ENCODE data around the gene FAS.

FAS gene

DNA sequence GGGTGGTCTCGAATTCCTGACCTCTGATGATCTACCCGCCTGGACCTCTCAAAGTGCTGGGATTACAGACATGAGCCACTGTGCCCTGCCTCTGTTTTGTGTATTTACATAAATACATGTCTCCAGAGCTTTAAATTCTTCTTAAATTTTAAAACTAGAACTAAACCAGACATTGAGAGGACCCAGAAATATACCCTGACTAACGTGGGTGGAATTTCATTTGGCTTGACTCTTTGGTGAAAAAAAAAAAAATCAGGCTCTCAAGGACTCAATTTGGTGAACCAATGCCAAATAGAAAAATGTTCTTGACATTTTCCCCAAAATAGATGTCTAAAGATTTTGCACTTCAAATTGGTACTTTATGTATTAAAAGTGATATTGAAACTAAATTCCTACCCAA is 16.6 kb upstream of the FAS start:
- no peak for DNase-seq

DNA sequence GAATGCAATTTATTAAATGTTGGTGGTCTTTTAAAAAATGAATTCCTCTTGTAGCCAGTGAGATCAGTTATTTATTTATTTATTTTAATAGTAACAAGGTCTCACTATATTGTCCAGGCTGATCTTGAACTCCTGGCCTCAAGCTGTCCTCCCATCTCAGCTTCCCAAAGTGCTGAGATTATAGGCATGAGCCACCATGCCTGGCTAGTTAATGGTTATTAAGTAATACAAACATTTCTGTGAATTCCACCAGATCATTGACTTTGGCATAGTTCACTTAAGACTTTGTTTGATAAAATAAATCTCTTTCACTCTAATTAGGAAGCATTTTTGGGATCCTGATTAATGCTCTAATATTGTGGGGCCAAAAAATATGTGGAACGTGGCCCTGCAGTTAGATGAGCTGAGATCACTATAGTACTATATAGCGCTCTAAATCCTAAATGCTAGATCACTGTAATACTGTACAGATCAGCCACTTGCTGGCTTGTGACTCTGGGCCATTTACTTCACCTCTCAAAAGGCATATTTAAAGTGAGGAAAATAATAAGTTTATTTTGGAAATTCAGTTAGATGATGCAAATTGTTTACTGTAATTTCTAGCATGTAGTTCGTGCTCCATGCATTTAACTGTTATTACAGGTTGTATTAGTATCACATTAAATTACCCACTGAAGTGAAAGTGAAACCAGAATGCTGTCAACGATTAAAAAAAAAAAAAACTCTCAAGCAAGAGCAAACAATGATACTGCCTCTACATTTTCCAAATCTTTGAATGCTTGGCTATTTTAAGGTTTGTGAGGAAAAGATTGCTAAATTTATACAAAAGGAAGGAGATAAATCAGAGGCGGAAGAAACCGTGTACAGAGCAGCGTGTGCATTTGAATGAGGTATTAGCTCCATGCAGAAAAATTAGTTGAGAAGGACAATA is 15.9 kb upstream of the FAS start:
- DNase-seq: peak; percentile 52 to 55

GRCh38 chr10:88975377-88975720 is 15.2 kb upstream of the FAS start:
- no peak for DNase-seq

DNA sequence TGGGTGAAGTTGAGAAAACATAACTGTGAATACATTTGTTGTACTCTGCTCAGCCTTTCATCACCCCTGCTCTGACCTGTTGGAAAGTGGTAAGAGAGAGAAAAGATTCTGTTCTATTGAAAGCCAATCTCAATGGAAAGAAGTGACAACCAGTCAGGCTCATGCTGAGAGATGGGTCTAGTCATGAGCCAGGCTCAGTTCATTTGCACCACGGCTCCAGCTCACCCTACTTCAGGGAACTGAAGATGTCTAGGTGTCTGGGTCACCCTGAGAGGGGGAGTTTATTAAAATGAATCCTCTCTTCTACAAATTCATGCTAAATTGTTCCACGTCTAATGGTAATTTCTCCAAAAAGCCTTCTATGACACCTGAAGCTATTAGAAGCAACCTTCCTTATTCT is 12.1 kb upstream of the FAS start:
- DNase-seq: no peak

DNA sequence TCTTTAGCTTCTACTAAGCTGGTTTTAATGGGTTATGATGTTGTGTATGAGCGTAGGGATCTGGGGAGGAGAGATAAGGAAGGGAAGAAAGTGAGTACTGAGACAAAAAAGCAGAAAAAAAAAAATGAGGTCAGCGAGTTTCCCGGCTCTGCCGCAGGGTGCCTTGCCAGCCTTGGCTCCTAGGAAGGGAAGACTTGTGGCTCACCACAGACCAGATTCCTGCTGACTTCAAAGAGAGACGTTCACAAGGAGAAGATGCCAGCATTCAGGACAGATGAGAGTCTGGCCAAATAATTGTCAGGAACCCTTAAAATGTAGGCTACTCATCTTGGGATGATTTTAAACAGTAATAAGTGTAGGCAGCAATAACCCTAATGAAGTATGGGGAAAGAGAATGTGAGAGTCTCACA is 11.4 kb upstream of the FAS start:
- DNase-seq: peak in 1 of 2 experiments; percentile 7

DNA sequence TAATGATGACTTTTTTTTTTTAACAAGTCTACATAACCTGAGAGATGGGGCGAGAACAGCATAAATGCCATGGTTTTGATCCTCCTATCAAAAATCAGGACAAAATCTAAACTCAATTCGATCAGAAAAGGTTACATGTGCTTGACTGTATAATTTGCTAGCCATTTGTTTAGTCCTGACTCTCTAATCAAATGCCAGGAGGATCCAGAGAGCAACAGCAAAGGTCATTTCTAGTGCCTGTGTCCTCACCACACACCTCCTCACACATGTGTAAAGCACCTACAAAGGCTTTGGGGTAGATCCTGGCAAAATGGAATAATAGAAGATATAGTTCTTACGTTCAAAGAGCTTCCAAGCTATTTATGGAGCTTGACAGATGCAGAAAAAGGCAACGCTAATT is 11.0 kb upstream of the FAS start:
- no peak for DNase-seq

DNA sequence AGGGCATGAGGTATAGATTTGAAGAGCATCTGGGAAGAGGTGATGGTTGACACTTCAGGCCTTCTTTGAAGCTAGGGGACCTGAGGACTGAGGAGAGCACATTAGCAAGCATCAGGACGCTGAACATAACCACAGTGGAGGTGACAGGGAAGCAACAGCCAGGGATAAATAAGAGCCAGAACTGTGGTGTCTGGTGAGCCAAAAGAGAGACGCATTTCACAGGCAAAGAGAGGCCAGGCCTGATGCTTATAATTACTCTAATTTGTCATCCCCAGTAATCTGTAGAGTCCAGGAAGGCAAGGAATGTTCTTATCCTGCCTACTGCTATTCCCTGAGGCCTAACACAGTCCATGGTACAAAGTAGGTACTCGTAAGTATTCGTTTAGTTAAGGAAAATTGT is 10.4 kb upstream of the FAS start:
- DNase-seq: no peak

GRCh38 chr10:88980800-88981199 is 9.8 kb upstream of the FAS start:
- DNase-seq: no peak

GRCh38 chr10:88981435-88981834 is 9.2 kb upstream of the FAS start:
- DNase-seq: no peak

GRCh38 chr10:88982366-88982765 is 8.2 kb upstream of the FAS start:
- no peak for DNase-seq

DNA sequence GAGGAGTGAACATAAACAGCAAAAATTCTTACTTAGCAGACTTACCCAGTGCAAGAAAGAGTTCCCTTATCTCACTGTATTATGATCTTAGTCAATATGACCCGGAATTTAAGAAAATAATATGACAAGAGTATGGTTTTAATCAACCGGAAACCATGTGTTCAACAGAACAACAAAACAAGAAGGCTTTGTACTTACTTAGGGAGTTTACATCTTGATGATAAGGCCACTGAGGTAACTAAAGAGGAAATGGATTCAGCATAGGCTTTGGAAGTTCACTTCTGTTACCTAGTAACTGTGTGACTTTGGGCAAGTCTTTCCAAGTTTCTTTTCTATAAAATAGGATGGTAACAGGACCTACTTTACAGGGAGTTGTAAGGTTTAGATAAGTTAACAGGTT is 7.4 kb upstream of the FAS start:
- DNase-seq: no peak

DNA sequence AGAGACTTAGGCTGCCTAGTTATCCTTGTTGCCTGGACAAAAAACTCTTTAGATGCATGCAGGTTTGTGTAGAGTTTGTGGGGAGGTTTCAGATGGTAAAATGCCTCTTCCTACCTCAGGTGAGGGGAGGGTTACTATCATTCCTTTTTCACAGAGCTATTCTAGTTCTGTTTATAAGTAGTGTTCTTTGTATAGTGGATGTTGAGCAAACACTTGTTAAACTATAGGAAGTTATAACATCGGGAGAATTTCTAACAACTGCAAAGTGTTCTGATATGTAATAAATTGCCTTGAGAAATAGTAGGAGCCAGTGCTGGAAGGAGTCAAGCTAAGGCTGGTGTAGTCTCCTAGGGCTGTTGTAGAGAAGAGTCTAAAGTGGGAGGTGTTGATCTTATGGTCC is 6.7 kb upstream of the FAS start:
- no peak for DNase-seq

GRCh38 chr10:88984525-88984924 is 6.1 kb upstream of the FAS start:
- no peak for DNase-seq

GRCh38 chr10:88986549-88987242 is 3.9 kb upstream of the FAS start:
- DNase-seq: peak; percentile 45 to 62

DNA sequence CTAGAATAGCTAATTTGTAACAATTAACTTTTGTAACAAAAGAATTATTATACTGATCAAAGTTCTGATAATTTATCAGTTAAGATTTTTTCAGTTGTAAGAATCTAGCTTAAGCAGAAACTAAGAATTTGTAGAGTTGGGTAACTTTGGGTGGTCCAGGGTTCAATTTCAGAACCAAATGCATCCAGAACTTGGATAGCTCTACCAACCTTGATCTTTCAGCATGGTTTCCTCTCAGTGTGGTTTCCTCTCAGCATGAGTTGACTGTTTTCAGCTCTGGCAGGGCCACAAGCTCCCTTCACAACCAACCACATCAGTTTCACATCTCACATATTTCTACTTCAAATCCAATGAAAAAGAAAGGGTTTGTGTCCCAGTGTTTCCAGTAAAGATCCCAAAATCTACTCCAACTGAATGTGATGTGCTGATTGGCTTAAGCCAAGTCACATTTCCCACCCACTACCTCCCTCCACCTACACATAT is 3.3 kb upstream of the FAS start:
- DNase-seq: no peak

GRCh38 chr10:88987840-88988239 is 2.8 kb upstream of the FAS start:
- DNase-seq: no peak

GRCh38 chr10:88989423-88989822 is 1.2 kb upstream of the FAS start:
- peak in 1 of 2 experiments; percentile 28 for DNase-seq

GRCh38 chr10:88989824-88990383 is 694 bp upstream of the FAS start:
- DNase-seq: peak; percentile 86 to 87

GRCh38 chr10:88991161-88991898 is 732 bp downstream of the FAS start:
- peak; percentile 35 to 41 for DNase-seq

DNA sequence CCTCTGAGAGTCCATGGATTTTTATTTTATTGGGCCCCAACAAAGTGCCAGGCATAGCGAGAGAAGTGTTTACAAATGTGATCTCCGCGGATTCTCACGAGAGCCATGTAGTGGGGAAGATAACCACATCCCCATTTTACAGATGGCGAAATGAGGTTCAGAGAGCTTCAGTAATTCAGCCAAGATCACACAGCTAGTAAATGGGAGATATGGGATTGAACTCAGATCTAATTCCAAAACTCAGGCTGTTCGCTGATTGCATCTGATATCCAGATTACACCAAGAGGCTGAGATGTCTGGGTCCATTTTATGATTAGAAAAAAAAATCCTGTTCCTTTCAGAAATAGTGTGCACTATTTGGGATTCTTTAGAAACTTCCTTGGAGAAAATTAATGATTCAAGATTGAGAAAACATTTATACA is 1.3 kb downstream of the FAS start:
- DNase-seq: peak in 1 of 2 experiments; percentile 37

DNA sequence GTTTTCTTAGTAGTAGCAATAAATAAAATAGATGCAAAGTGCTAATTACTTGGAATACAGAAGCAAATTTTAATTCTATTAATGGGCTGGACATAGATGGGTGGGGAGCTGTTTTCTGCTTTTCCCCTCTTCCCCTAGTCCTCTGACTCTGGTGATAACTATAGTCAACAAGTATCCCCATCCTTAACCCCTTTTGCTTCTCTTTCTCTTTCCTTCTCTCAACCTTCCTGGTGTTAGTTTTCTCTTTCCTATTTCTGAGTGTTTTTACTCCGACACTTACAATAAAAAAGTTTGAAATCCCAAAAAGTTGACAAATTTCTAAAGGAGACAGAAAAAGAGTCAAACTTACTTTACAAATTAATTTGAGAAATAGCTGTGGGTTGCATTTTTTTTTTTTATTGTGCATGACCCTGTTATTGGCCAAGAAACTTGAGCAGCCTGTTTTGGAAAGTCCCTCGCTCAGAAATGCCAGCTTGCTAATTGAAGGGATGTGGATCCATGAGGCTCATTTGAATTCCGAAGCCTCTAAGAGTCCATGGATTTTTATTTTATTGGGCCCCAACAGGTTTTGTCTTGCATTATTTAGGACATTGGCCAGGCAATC is 2.4 kb downstream of the FAS start:
- no peak for DNase-seq

GRCh38 chr10:88994019-88994418 is 3.4 kb downstream of the FAS start:
- no peak for DNase-seq
